ENCODE measurements around the gene SLC5A6.

SLC5A6 gene

GRCh38 chr2:27227501-27227900 is 15.4 kb upstream of the SLC5A6 start:
- TF ChIP-seq POLR2A (IDR thresholded peaks at IDR 0.05; ENCODE audit: extremely low read depth, insufficient read length) (no peak), MYC (IDR thresholded peaks at IDR 0.05; ENCODE audit: low read depth, low read length) (no peak), MAX (IDR thresholded peaks at IDR 0.05; ENCODE audit: low read depth, low read length) (no peak), CTCF (IDR thresholded peaks at IDR 0.05; ENCODE audit: low read depth, low read length) (no peak)
- no peak for DNase-seq (ENCODE audit: low read depth)

GRCh38 chr2:27225526-27225925 is 13.5 kb upstream of the SLC5A6 start:
- no peak for TF ChIP-seq MAX (IDR thresholded peaks at IDR 0.05; ENCODE audit: low read depth, low read length)
- no peak for TF ChIP-seq POLR2A (IDR thresholded peaks at IDR 0.05; ENCODE audit: extremely low read depth, insufficient read length)
- no peak for TF ChIP-seq MYC (IDR thresholded peaks at IDR 0.05; ENCODE audit: low read depth, low read length)
- no peak for TF ChIP-seq CTCF (IDR thresholded peaks at IDR 0.05; ENCODE audit: low read depth, low read length)
- no peak for DNase-seq (ENCODE audit: low read depth)
- no peak overlapping the region for H3K4me3 ChIP-seq (ENCODE audit: low read depth, low read length)

More at GRCh38 chr2:27227501-27227900, 15.4 kb upstream of the SLC5A6 start:
- H3K4me3 ChIP-seq (ENCODE audit: low read depth, low read length), result no peak overlapping the region

- DNase-seq (ENCODE audit: low read depth), result no peak
- H3K4me3 ChIP-seq (ENCODE audit: low read depth, low read length), result no peak overlapping the region
- no peak for TF ChIP-seq MAX (IDR thresholded peaks at IDR 0.05; ENCODE audit: low read depth, low read length)
- no peak for TF ChIP-seq MYC (IDR thresholded peaks at IDR 0.05; ENCODE audit: low read depth, low read length)
- TF ChIP-seq POLR2A (IDR thresholded peaks at IDR 0.05; ENCODE audit: extremely low read depth, insufficient read length), result no peak
- no peak for TF ChIP-seq CTCF (IDR thresholded peaks at IDR 0.05; ENCODE audit: low read depth, low read length)
These were observed 11.3 kb upstream of the SLC5A6 start for GRCh38 chr2:27223416-27223815.

- DNase-seq (ENCODE audit: low read depth), result no peak
- no peak overlapping the region for H3K4me3 ChIP-seq (ENCODE audit: low read depth, low read length)
- TF ChIP-seq MYC (IDR thresholded peaks at IDR 0.05; ENCODE audit: low read depth, low read length), result no peak
- TF ChIP-seq POLR2A (IDR thresholded peaks at IDR 0.05; ENCODE audit: extremely low read depth, insufficient read length), result no peak
- no peak for TF ChIP-seq CTCF (IDR thresholded peaks at IDR 0.05; ENCODE audit: low read depth, low read length)
- TF ChIP-seq MAX (IDR thresholded peaks at IDR 0.05; ENCODE audit: low read depth, low read length), result no peak
These were observed 10.3 kb upstream of the SLC5A6 start for GRCh38 chr2:27222407-27222806.

- DNase-seq (ENCODE audit: low read depth), result no peak
- TF ChIP-seq POLR2A (IDR thresholded peaks at IDR 0.05; ENCODE audit: extremely low read depth, insufficient read length), result no peak
- TF ChIP-seq MAX (IDR thresholded peaks at IDR 0.05; ENCODE audit: low read depth, low read length), result no peak
- TF ChIP-seq CTCF (IDR thresholded peaks at IDR 0.05; ENCODE audit: low read depth, low read length), result no peak
- no peak for TF ChIP-seq MYC (IDR thresholded peaks at IDR 0.05; ENCODE audit: low read depth, low read length)
These were observed 9.1 kb upstream of the SLC5A6 start for GRCh38 chr2:27221166-27221565.

GRCh38 chr2:27220091-27220490 is 8.0 kb upstream of the SLC5A6 start:
- no peak for TF ChIP-seq MYC (IDR thresholded peaks at IDR 0.05; ENCODE audit: low read depth, low read length)
- TF ChIP-seq CTCF (IDR thresholded peaks at IDR 0.05; ENCODE audit: low read depth, low read length), result no peak
- TF ChIP-seq MAX (IDR thresholded peaks at IDR 0.05; ENCODE audit: low read depth, low read length), result no peak
- no peak overlapping the region for H3K4me3 ChIP-seq (ENCODE audit: low read depth, low read length)
- DNase-seq (ENCODE audit: low read depth), result no peak

More at GRCh38 chr2:27221166-27221565, 9.1 kb upstream of the SLC5A6 start:
- H3K4me3 ChIP-seq (ENCODE audit: low read depth, low read length), result no peak overlapping the region

Measured in NB4 (cell line).